GM13977 (cell line): ENCODE data around the gene RPL22L1.

Source experiments
- DNase-seq: peaks from one replicate; pipeline ENCODE4 v3.0.0; 2012; ENCODE audit warnings: low spot score
- CTCF ChIP-seq: IDR thresholded peaks from 2 replicates; pipeline ENCODE4 v1.5.1; 2012; ENCODE audit warnings: mild to moderate bottlenecking, control low read depth; ENCODE audit not compliant: insufficient read depth; ENCODE audit errors: extremely low read depth, missing control alignments
- in situ Hi-C: fragments of 300-500 bp; cut with MboI; formaldehyde crosslinking; loops from one replicate; pipeline ENCODE4 v1.12.0; 2022; ENCODE audit warnings: low sequenced_read_pairs, low pct_unique_long_range_greater_than_20kb, mixed read lengths, inconsistent platforms; ENCODE audit not compliant: unreplicated experiment

RPL22L1 gene

GRCh38 chr3:170869645-170870593, at the start of gene RPL22L1:
RPL22L1 (minus strand) TSS chr3:170870195; CDS start chr3:170870167, 28 bp downstream.
- peak; percentile 88 for DNase-seq
- TF ChIP-seq CTCF = peak; percentile 12
- in situ Hi-C loops = no loop called here

- no peak for TF ChIP-seq CTCF
- in situ Hi-C loops = no loop called here
- DNase-seq = no peak
Observed at GRCh38 chr3:170918715-170919114, 48.7 kb upstream of the RPL22L1 start.

GRCh38 chr3:170914690-170915089, 44.7 kb upstream of the RPL22L1 start:
- no peak for DNase-seq
- TF ChIP-seq CTCF = no peak
- in situ Hi-C loops = no loop called here

- in situ Hi-C loops = no loop called here
- no peak for TF ChIP-seq CTCF
- no peak for DNase-seq
Observed at GRCh38 chr3:170914212-170914611, 44.2 kb upstream of the RPL22L1 start.

GRCh38 chr3:170911051-170911450, 41.1 kb upstream of the RPL22L1 start:
- no peak for DNase-seq
- TF ChIP-seq CTCF = no peak
- in situ Hi-C loops = no loop called here

- no peak for TF ChIP-seq CTCF
- in situ Hi-C loops = no loop called here
- DNase-seq = no peak
Observed at GRCh38 chr3:170910542-170910941, 40.5 kb upstream of the RPL22L1 start.
